GM20000 (cell line): ENCODE data around the gene EEF2KMT.
A peak's percentile ranks its signal among the peaks of the same experiment; 100 is the strongest.

Experiments
- DNase-seq: peaks from one replicate; pipeline ENCODE4 v3.0.0; 2012; ENCODE audit warnings: low spot score
- TF ChIP-seq, protein P1 (sequence below): IDR thresholded peaks from 2 replicates; pipeline ENCODE4 v1.5.1; 2012; ENCODE audit warnings: mild to moderate bottlenecking, control low read depth; ENCODE audit errors: extremely low read depth, missing control alignments

EEF2KMT gene

DNA sequence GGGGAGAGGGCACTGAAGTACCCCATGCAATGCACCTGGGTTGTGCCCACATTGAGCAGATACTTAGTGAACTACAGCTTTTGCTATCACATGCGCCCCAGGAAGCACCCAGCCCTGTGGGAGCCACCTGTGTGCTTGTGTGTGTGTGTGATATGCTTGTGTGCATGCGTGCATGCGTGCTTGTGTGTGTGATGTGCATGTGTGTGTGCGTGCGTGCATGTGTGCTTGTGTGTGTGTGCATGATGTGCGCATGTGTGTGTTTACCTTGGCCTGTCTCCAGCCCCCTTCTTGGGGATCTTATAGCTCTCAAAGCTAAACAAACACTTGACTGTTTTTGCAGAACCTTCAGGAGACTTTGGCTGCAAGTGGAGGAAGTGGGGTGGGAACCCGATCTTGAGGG is 32.7 kb downstream of the EEF2KMT start:
- DNase-seq: no peak
- TF ChIP-seq, protein P1, sequence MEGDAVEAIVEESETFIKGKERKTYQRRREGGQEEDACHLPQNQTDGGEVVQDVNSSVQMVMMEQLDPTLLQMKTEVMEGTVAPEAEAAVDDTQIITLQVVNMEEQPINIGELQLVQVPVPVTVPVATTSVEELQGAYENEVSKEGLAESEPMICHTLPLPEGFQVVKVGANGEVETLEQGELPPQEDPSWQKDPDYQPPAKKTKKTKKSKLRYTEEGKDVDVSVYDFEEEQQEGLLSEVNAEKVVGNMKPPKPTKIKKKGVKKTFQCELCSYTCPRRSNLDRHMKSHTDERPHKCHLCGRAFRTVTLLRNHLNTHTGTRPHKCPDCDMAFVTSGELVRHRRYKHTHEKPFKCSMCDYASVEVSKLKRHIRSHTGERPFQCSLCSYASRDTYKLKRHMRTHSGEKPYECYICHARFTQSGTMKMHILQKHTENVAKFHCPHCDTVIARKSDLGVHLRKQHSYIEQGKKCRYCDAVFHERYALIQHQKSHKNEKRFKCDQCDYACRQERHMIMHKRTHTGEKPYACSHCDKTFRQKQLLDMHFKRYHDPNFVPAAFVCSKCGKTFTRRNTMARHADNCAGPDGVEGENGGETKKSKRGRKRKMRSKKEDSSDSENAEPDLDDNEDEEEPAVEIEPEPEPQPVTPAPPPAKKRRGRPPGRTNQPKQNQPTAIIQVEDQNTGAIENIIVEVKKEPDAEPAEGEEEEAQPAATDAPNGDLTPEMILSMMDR: no peak

DNA sequence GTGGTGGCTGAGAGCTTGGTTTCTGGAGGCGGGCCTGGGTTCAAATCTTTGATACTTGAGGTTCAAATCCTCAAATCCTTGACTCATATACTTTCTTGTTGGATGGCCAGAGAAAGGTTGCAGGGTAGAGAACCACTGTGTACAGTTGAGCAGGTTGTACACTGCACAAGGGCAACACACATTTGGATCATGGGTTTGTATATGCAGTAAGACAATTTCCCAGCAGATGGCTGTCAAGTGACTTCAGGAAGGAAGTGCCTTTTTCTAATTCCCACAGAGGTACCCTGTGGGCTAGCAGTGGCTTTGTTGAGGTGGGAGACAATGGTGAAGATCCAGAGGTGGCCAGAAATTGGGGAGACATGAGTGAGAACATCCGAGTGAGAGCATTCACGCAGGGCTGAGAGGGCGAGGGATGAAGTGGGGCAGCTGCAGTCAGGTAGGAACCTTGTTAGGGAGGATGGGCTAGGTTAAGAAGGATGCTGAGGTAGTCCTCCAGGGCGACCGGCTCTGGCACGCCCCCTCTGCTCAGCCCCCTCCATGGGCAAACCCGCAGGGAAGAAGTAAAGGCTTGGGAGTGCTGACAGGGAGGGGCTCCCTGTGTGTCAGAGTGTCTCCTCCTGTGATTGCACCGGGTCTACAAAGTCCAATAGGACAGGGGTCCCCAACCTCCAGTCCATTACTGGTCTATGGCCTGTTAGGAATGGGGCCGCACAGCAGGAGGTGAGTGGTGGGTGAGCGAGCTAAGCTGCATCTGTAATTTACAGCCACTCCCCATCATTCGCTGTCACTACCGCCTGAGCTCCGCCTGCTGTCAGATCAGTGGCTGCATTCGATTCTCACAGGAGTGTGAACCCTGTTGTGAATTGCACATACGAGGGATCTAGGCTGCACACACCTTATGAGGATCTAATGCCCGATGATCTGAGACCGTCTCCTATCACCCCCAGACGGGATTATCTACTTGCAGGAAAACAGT is 34.5 kb downstream of the EEF2KMT start:
- DNase-seq: peak; percentile 4
- TF ChIP-seq, protein P1: no peak

- peak; percentile 45 for DNase-seq
- TF ChIP-seq, protein P1: no peak
These were observed 35.5 kb downstream of the EEF2KMT start for GRCh38 chr16:5062051-5062450.

GRCh38 chr16:5060073-5060641 is 37.4 kb downstream of the EEF2KMT start:
- DNase-seq: peak; percentile 2
- TF ChIP-seq, protein P1: no peak

DNA sequence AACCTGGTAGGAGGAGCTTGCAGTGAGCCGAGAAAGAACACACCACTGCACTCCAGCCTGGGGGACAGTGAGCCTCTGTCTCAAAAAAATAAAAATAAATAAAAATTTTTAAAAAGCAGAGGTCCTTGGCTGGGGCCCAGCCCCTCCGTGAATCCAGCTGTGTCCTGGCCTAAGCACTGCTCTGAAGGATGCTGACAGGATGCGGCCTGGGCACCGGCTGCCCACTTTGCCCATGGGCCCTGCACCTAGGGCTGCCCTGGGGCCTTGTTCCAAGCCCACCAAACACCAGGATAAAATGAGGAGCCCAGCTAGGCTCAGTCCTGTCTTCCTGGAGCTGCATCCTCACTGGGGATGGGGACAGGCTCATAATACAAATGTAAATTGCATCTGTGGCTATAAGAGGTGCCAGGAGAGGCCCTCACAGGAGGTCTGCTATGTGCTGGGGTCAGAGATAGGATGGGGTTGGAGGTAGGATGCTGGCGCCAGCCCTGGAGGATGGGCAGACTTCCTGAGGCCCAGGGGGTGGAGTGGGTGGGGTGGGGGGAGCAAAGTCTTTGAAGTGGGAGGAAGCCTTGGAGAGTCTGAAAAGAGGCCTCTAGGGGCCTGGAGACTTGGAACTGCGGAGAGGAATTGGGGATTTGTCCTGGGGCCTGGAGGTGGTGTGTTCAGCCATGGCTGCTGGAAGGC is 38.1 kb downstream of the EEF2KMT start:
- no peak for DNase-seq
- TF ChIP-seq, protein P1: no peak

DNA sequence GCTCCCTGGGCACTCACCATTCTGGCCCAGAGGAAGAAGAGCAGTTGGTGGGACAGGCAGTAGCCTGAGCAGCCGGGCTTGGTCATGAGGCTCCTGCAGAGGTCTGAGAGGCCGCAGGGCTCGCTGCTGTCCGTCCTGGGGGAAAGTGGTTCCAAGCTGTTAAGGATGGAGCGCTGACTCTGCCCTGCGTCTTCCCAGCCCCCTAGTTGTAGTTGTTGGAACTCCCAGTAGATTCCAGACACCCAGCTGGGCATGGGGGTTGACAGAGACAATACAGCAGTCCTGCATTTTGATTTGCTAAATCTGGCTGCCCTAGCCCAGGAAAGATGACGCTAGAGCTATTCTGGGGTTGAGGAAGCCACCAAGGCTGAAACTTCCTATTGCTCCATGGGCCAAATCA is 39.1 kb downstream of the EEF2KMT start:
- peak; percentile 1 for DNase-seq
- TF ChIP-seq, protein P1: no peak

DNA sequence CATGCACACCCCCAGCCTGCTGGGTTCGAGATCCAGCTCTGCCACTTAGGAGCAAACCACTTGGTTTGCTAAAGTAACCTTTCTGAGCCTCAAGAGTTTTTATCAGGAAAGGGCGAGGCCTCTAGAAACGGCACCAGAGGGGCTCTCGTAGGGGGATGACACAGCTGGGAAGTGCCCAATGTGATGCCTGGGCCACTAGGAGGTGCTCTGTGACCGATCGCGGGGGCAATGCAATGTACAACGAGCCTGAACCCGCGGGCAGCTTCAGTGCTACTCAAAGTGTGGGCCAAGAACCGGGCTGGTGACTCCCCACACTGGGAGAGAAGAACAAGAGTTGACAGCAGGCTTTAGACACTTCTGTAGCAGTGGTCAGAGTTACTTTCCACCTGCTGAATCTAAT is 41.2 kb downstream of the EEF2KMT start:
- TF ChIP-seq, protein P1: peak; percentile 70

More for the DNA sequence above, 41.2 kb downstream of the EEF2KMT start:
- peak; percentile 66 for DNase-seq
